Lung (tissue), 12 donors: ENCODE results near the gene MOB1B. TPM values are rescaled to one million over a fixed set of nuclear protein-coding genes. Genes with fewer than 3 reads are reported as not detected.
A peak's percentile ranks its signal among the peaks of the same experiment; 100 is the strongest.

ENCODE experiments used
- ATAC-seq: fragments of 200-7000 bp; cut with Tn5 transposase; one replicate; pipeline ENCODE4 v1.9.1; 2020; ENCODE audit warnings: moderate number of reproducible peaks; ENCODE audit not compliant: insufficient read depth, low FRiP score
- DNase-seq, 3 donors: peaks; one replicate each; pipeline ENCODE4 v3.0.0-alpha.2; 2013 to 2017
- H3K27ac ChIP-seq, 2 donors: one replicate each; pipeline ENCODE4 v1.5.1; 2013; ENCODE audit warnings: mild to moderate bottlenecking in 2 of 2, moderate library complexity in 2 of 2, control low read depth in 1 of 2, inconsistent platforms in 1 of 2, low read depth in 1 of 2, low read length in 1 of 2
- H3K27me3 ChIP-seq, 3 donors: one replicate each; pipeline ENCODE4 v1.5.1; 2013; ENCODE audit warnings: low read length in 2 of 3; ENCODE audit not compliant: control insufficient read depth in 3 of 3, insufficient read depth in 3 of 3
- H3K36me3 ChIP-seq, 4 donors: one replicate each; pipeline ENCODE4 v1.5.1; 2013; ENCODE audit warnings: low read length in 4 of 4, mild to moderate bottlenecking in 1 of 4, moderate library complexity in 1 of 4; ENCODE audit not compliant: control insufficient read depth in 4 of 4, insufficient read depth in 4 of 4
- H3K4me1 ChIP-seq, 5 donors: one replicate each; pipeline ENCODE4 v1.5.1; 2013; ENCODE audit warnings: low read length in 5 of 5, mild to moderate bottlenecking in 2 of 5, moderate library complexity in 1 of 5; ENCODE audit not compliant: control insufficient read depth in 5 of 5, insufficient read depth in 5 of 5
- H3K4me3 ChIP-seq: one replicate; pipeline ENCODE4 v1.5.1; 2013; ENCODE audit warnings: mild to moderate bottlenecking, control low read depth, moderate library complexity
- H3K9ac ChIP-seq, 2 donors: one replicate each; pipeline ENCODE4 v1.5.1; 2013; ENCODE audit warnings: low read length in 2 of 2, control low read depth in 1 of 2; ENCODE audit not compliant: insufficient read depth in 1 of 2
- H3K9me3 ChIP-seq, 4 donors: one replicate each; pipeline ENCODE4 v1.5.1; 2013; ENCODE audit warnings: low read length in 3 of 4, mild to moderate bottlenecking in 1 of 4, moderate library complexity in 1 of 4; ENCODE audit not compliant: control insufficient read depth in 4 of 4, insufficient read depth in 3 of 4
- WGBS, 2 donors: extraction: QIAGEN DNeasy Blood & Tissue Kit; methylation state at CpG; one replicate each; pipeline ENCODE4 v1.1.7; 2013; 5-methylcytosine and 5-hydroxymethylcytosine counted together
- polyA plus RNA-seq, 2 donors: library from polyadenylated mRNA; stranded (reverse); fragments of 200-250 nt; gene quantifications; one replicate each; pipeline ENCODE4 v1.2.1, GENCODE V29; 2013
- total RNA-seq, 2 donors: library from RNA; depleted of rRNA in 1 of 2; stranded (reverse); fragments of >200 nt in 1 of 2; gene quantifications; one replicate each; pipeline ENCODE4 v1.2.1, GENCODE V29; 2014 to 2021
- TF ChIP-seq, protein P1 (sequence below): IDR thresholded peaks from 2 replicates; pipeline ENCODE4 v1.5.1; 2012; ENCODE audit warnings: mild to moderate bottlenecking; ENCODE audit errors: control extremely low read depth, extremely low read depth
- donor health status: control.
- donor health status: control.
- donor health status: Bipolar disorder and iron deficiency.
- donor health status: healthy.
- donor health status: DM: yes; HTN: yes; CAD: no.

The MOB1B gene
- total and polyA plus RNA-seq, 4 donors = 6.1 to 51.0 (median 16.0) TPM

DNA sequence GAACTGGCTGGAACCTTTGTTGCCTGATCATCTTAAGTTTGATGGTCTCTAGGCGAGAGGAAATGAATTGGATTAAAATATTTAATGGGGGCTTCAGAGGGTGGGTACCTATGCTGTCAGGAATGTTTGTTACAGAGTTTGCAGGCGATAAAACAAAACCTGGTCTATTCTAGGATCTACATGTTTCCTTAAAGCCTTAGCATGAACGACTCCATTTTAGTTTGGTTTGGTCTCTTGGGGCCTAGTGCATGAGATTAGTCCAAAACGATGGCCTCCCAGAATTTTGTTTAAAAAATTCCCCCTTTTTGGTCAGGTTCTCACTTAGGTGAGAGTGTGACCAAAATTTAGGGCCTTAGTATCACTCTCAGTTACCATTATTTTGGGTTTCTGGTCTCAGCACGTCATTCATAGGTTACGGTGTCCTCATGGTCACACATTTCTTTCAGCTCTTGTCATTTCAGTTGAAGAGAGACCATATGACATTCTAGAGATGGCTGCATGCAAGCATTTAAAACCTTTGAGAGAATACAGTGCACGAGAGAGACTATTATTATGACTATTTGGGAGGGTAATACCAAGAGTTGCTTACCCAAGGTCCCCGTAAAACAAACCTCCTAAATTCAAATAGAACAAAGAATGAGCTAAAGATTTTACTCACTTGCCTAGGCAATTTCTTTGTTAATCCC is 13.8 kb downstream of the MOB1B start:
- peak overlapping the region in 1 of 2 donors; percentile 95 for H3K9ac ChIP-seq
- TF ChIP-seq, protein P1, sequence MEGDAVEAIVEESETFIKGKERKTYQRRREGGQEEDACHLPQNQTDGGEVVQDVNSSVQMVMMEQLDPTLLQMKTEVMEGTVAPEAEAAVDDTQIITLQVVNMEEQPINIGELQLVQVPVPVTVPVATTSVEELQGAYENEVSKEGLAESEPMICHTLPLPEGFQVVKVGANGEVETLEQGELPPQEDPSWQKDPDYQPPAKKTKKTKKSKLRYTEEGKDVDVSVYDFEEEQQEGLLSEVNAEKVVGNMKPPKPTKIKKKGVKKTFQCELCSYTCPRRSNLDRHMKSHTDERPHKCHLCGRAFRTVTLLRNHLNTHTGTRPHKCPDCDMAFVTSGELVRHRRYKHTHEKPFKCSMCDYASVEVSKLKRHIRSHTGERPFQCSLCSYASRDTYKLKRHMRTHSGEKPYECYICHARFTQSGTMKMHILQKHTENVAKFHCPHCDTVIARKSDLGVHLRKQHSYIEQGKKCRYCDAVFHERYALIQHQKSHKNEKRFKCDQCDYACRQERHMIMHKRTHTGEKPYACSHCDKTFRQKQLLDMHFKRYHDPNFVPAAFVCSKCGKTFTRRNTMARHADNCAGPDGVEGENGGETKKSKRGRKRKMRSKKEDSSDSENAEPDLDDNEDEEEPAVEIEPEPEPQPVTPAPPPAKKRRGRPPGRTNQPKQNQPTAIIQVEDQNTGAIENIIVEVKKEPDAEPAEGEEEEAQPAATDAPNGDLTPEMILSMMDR = no peak
- H3K36me3 ChIP-seq = peaks cover 0 to 11% (median 2%) of the 10 kb centered on the region in 4 donors
- no peak overlapping the region for H3K4me3 ChIP-seq
- peaks cover 0 to 19% (median 4%) of the 10 kb centered on the region in 5 donors for H3K4me1 ChIP-seq
- no peak for DNase-seq
- no peaks in the 10 kb centered on the region for H3K9me3 ChIP-seq
- ATAC-seq = no peak
- H3K27ac ChIP-seq = peak overlapping the region in 1 of 2 donors; percentile 63
- no peaks in the 10 kb centered on the region for H3K27me3 ChIP-seq
- 83 to 85% methylated on average over 8 of the region's 8 CpGs for WGBS, 2 donors

DNA sequence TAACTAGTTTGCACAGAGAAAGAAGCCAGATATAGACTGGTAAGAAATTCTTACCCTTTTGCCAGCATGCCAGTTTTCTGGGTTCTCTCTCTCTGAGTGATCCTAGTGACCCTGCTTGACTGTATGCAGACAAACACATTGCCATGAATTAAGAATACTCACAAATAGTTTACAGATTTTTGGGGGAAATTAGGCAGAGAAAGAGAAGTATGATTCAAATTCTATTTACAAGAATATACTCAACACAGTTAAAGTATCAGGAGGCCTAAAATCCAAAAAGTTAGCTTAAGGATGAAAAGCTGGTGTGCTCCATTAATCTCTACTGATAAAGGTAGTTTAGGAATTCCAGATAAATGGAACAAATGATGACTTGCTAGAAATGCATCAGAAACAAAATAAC is 18.4 kb downstream of the MOB1B start:
- no peak overlapping the region for H3K9ac ChIP-seq
- ATAC-seq = no peak
- H3K9me3 ChIP-seq = no peaks in the 10 kb centered on the region
- no peaks in the 10 kb centered on the region for H3K27me3 ChIP-seq
- peaks cover 0 to 4% (median 0%) of the 10 kb centered on the region in 4 donors for H3K36me3 ChIP-seq
- peaks cover 0 to 9% (median 0%) of the 10 kb centered on the region in 5 donors for H3K4me1 ChIP-seq
- TF ChIP-seq, protein P1 = no peak
- DNase-seq = no peak
- H3K4me3 ChIP-seq = no peak overlapping the region
- H3K27ac ChIP-seq = no peak overlapping the region

DNA sequence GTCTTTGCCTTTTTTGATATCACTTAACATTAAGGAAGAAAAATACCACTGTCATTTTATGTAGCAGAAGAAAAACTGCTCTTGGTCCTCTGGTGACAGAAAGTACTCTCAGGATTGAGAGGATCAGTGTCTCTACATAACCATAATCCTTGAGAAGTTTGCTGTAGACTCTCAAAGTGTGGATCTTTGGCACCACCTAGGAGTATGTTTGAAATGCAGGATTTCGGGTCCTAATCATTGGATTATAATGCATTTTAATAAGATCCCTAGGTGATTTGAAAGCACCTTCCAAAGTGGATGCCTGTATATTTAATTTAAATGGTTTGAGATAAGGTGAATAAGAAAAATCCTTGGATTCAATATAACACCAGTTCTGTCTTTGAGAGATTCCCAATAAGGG is 23.2 kb downstream of the MOB1B start:
- no peak for DNase-seq
- ATAC-seq = no peak
- no peaks in the 10 kb centered on the region for H3K27me3 ChIP-seq
- H3K27ac ChIP-seq = no peak overlapping the region
- H3K4me3 ChIP-seq = no peak overlapping the region
- H3K9ac ChIP-seq = no peak overlapping the region
- 85 to 87% methylated on average over 1 of the region's 1 CpG for WGBS, 2 donors
- H3K36me3 ChIP-seq = peaks cover 0 to 4% (median 0%) of the 10 kb centered on the region in 4 donors
- peaks cover 3 to 6% (median 4%) of the 10 kb centered on the region in 5 donors for H3K4me1 ChIP-seq
- TF ChIP-seq, protein P1 = no peak
- no peaks in the 10 kb centered on the region for H3K9me3 ChIP-seq
